Fibroblast of lung (primary cell): ENCODE data around the gene ALPK3. TPM values are rescaled to one million over a fixed set of nuclear protein-coding genes. Genes with fewer than 3 reads are reported as not detected.

Source experiments
- DNase-seq, 2 donors: peaks; one replicate each; pipeline versions ENCODE4 v3.0.0 to v3.0.0-alpha.2; 2010; ENCODE audit warnings: low read depth in 2 of 2
- H2AFZ ChIP-seq: 2 replicates; pipeline ENCODE4 v1.5.1; 2012; ENCODE audit warnings: low read length, control low read depth, inconsistent platforms
- H3K27ac ChIP-seq: 2 replicates; pipeline ENCODE4 v1.5.1; 2011; ENCODE audit warnings: low read length, control low read depth; ENCODE audit not compliant: insufficient read depth
- H3K27me3 ChIP-seq: 2 replicates; pipeline ENCODE4 v1.5.1; 2011; ENCODE audit warnings: mild to moderate bottlenecking, low read length; ENCODE audit not compliant: control insufficient read depth, insufficient read depth
- H3K36me3 ChIP-seq: 2 replicates; pipeline ENCODE4 v1.5.1; 2011; ENCODE audit warnings: low read length; ENCODE audit not compliant: control insufficient read depth, insufficient read depth
- H3K4me1 ChIP-seq: 2 replicates; pipeline ENCODE4 v1.5.1; 2011; ENCODE audit warnings: low read length; ENCODE audit not compliant: control insufficient read depth, insufficient read depth; ENCODE audit errors: extremely low read depth
- H3K4me2 ChIP-seq: 2 replicates; pipeline ENCODE4 v1.5.1; 2011; ENCODE audit warnings: low read length, control low read depth; ENCODE audit not compliant: insufficient read depth; ENCODE audit errors: extremely low read depth
- H3K4me3 ChIP-seq, 4 experiments: fragments of 200-600 bp in 1 of 4; sonication (generic) in 1 of 4; replicated peaks in 1 of 4; 2 replicates each; pipeline ENCODE4 v1.5.1; 2011 to 2016; ENCODE audit warnings: low read length in 4 of 4, low read depth in 3 of 4, mild to moderate bottlenecking in 3 of 4, control low read depth in 2 of 4, inconsistent platforms in 1 of 4, mixed read lengths in 1 of 4; ENCODE audit not compliant: insufficient read depth in 1 of 4; ENCODE audit errors: control extremely low read depth in 1 of 4
- H3K79me2 ChIP-seq: 2 replicates; pipeline ENCODE4 v1.5.1; 2012; ENCODE audit warnings: mild to moderate bottlenecking, low read length, inconsistent platforms; ENCODE audit not compliant: control insufficient read depth, insufficient read depth
- H3K9ac ChIP-seq: 2 replicates; pipeline ENCODE4 v1.5.1; 2011; ENCODE audit warnings: mild to moderate bottlenecking, low read length, control low read depth; ENCODE audit not compliant: insufficient read depth
- H3K9me3 ChIP-seq: 2 replicates; pipeline ENCODE4 v1.5.1; 2012; ENCODE audit warnings: low read depth, low read length; ENCODE audit not compliant: control insufficient read depth, insufficient read depth
- H4K20me1 ChIP-seq: 2 replicates; pipeline ENCODE4 v1.5.1; 2011; ENCODE audit warnings: low read length; ENCODE audit not compliant: control insufficient read depth, insufficient read depth; ENCODE audit errors: extremely low read depth
- CTCF ChIP-seq, 2 donors: IDR thresholded peaks in 1 of 2; conservative IDR thresholded peaks in 1 of 2; 1 replicate in 1 of 2; 2 replicates in 1 of 2; pipeline ENCODE4 v1.5.1; 2011 to 2012; ENCODE audit warnings: low read length in 2 of 2, control low read depth in 1 of 2, inconsistent platforms in 1 of 2, low read depth in 1 of 2, mild to moderate bottlenecking in 1 of 2
- EZH2 ChIP-seq: IDR thresholded peaks from 2 replicates; pipeline ENCODE4 v1.5.1; 2012; ENCODE audit warnings: low read length, control low read depth, mild to moderate bottlenecking; ENCODE audit errors: missing control alignments
- polyA plus RNA-seq, 2 donors: library from polyadenylated mRNA; depleted of rRNA in 1 of 2; stranded (reverse) in 1 of 2; unstranded in 1 of 2; fragments of >200 nt; gene quantifications; 2 replicates each; pipeline ENCODE4 v1.2.1, GENCODE V29; 2011 to 2012; ENCODE audit warnings: missing spikeins in 1 of 2
- total RNA-seq: library from RNA; depleted of rRNA; stranded (reverse); fragments of >200 nt; gene quantifications from 2 replicates; pipeline ENCODE4 v1.2.1, GENCODE V29; 2014

The ALPK3 gene
- total and polyA plus RNA-seq, 2 donors (not counting 1 experiment from before 2014, with no cell fraction given): 0.03 to 0.50 TPM

- H3K9ac ChIP-seq: no peak overlapping the region
- no peak overlapping the region for H2AFZ ChIP-seq
- TF ChIP-seq EZH2 (no peak), CTCF (conservative IDR thresholded peaks at IDR 0.05 in 1 of 2, IDR thresholded peaks at IDR 0.05 in 1 of 2; ENCODE audit: low read depth in 1 of 2, low read length in 2 of 2) (no peak)
- H3K4me2 ChIP-seq: no peak overlapping the region
- no peaks in the 10 kb centered on the region for H3K9me3 ChIP-seq
- H3K4me3 ChIP-seq: no peak overlapping the region
- H3K79me2 ChIP-seq: no peaks in the 10 kb centered on the region
- no peaks in the 10 kb centered on the region for H4K20me1 ChIP-seq
- DNase-seq: no peak
- H3K27ac ChIP-seq: no peak overlapping the region
- H3K4me1 ChIP-seq: no peaks in the 10 kb centered on the region
- H3K27me3 ChIP-seq: no peaks in the 10 kb centered on the region
- H3K36me3 ChIP-seq: no peaks in the 10 kb centered on the region
Measured at GRCh38 chr15:84852212-84852611, 35.1 kb downstream of the ALPK3 start.

GRCh38 chr15:84855136-84855535 lies 38.0 kb downstream of the ALPK3 start:
- H3K36me3 ChIP-seq: no peaks in the 10 kb centered on the region

GRCh38 chr15:84855765-84856164 lies 38.6 kb downstream of the ALPK3 start:
- H3K27ac ChIP-seq: no peak overlapping the region
- no peak for DNase-seq

More at GRCh38 chr15:84855136-84855535, 38.0 kb downstream of the ALPK3 start:
- Histone ChIP-seq H3K9me3 (no peaks in the 10 kb centered on the region), H2AFZ (no peak overlapping the region), H3K27ac (no peak overlapping the region), H4K20me1 (no peaks in the 10 kb centered on the region), H3K9ac (no peak overlapping the region), H3K4me1 (no peaks in the 10 kb centered on the region), H3K4me3 (no peak overlapping the region), H3K4me2 (no peak overlapping the region), H3K79me2 (no peaks in the 10 kb centered on the region), H3K27me3 (no peaks in the 10 kb centered on the region)
- DNase-seq: no peak
- TF ChIP-seq EZH2 (no peak), CTCF (conservative IDR thresholded peaks at IDR 0.05 in 1 of 2, IDR thresholded peaks at IDR 0.05 in 1 of 2; ENCODE audit: low read depth in 1 of 2, low read length in 2 of 2) (no peak)

More at GRCh38 chr15:84855765-84856164, 38.6 kb downstream of the ALPK3 start:
- no peak overlapping the region for H3K9ac ChIP-seq
- no peak overlapping the region for H3K4me2 ChIP-seq
- H2AFZ ChIP-seq: no peak overlapping the region
- no peaks in the 10 kb centered on the region for H3K4me1 ChIP-seq
- no peaks in the 10 kb centered on the region for H4K20me1 ChIP-seq
- H3K9me3 ChIP-seq: no peaks in the 10 kb centered on the region
- no peaks in the 10 kb centered on the region for H3K27me3 ChIP-seq
- H3K79me2 ChIP-seq: no peaks in the 10 kb centered on the region
- TF ChIP-seq CTCF (conservative IDR thresholded peaks at IDR 0.05 in 1 of 2, IDR thresholded peaks at IDR 0.05 in 1 of 2; ENCODE audit: low read depth in 1 of 2, low read length in 2 of 2) (no peak), EZH2 (no peak)
- no peaks in the 10 kb centered on the region for H3K36me3 ChIP-seq
- H3K4me3 ChIP-seq: no peak overlapping the region
